Measurements from ENCODE around the gene NEU3.

NEU3 gene, protein sequence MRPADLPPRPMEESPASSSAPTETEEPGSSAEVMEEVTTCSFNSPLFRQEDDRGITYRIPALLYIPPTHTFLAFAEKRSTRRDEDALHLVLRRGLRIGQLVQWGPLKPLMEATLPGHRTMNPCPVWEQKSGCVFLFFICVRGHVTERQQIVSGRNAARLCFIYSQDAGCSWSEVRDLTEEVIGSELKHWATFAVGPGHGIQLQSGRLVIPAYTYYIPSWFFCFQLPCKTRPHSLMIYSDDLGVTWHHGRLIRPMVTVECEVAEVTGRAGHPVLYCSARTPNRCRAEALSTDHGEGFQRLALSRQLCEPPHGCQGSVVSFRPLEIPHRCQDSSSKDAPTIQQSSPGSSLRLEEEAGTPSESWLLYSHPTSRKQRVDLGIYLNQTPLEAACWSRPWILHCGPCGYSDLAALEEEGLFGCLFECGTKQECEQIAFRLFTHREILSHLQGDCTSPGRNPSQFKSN
- 19.0 to 23.4 (median 20.4) reads per million in 3 donors for total RNA-seq

DNA sequence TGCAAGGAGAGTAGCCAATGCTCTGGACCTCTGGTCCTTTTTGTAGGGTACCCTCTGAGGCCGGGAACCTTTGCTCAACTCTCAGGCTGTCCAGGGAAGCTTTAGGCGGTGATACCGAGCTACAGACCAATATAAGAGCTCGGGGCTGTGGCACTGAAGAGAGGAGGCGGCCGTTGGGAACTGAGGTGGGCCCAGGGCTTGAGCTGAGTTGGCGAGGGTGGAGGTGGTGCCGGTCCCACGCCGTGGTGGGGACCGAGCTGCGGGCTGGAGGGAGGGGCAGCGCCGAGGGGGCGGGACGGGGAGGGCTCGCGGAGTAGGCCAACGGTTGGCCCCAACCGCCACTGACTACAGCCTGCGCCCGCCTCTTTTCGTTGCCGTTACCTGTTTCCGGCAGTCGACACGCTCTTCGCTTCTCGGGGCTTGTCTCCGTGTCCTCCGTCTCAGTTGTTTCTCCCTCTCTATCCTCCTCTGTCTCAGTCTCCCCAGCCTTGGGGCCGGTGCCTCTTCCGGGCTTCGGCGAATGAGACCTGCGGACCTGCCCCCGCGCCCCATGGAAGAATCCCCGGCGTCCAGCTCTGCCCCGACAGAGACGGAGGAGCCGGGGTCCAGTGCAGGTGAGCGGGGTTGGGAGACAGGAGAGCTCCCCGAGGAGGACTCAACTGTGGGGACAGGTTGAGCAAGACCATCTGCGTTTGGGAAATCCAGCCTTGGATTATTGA, at the start of gene NEU3:
NEU3 (plus strand) TSS at position 393 of the 719 bp plus-strand sequence; CDS start at position 521, 128 bp downstream.
- Histone ChIP-seq H3K9me3 (ENCODE audit: control insufficient read depth, low read length) (no peaks in the 10 kb centered on the region), H3K27me3 (replicated peaks; ENCODE audit: control insufficient read depth, insufficient read depth, low read length, poor library complexity, severe bottlenecking) (no peaks in the 10 kb centered on the region), H3K36me3 (ENCODE audit: control insufficient read depth, insufficient read depth, low read length) (no peaks in the 10 kb centered on the region), H3K4me1 (ENCODE audit: control insufficient read depth, insufficient read depth, low read length, poor library complexity, severe bottlenecking) (peaks cover 2% of the 10 kb centered on the region), H3K4me3 (ENCODE audit: insufficient read depth, low read depth, low read length, poor library complexity, severe bottlenecking) (peak within 1 kb of the TSS; percentile 75), H3K27ac (ENCODE audit: insufficient read depth, low read length, poor library complexity, severe bottlenecking) (peak within 1 kb of the TSS; percentile 61)
- peak; percentile 62 to 72 (median 69) for DNase-seq

DNA sequence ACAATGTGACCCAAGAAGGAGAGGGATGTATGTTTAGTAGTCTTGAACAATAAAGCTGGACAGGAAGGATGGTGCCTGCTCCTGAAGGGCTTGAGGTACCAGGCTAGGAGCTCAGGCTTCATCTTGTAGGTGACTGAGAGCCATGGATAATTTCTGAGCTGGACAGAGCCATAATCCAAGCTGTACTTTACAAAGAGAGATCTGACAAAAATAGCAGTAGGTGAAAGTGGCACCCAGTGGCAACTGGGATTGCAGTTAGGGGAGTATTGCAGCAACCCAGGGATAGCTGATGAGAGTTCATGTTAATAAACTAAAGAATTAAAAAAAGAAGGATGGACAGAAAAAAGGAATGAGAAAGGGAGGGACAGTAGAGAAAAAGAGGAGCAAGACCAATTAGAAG, 47.2 kb upstream of the NEU3 start:
- no peaks in the 10 kb centered on the region for H3K4me1 ChIP-seq (ENCODE audit: control insufficient read depth, insufficient read depth, low read length, poor library complexity, severe bottlenecking)
- no peak for DNase-seq
- H3K27ac ChIP-seq (ENCODE audit: insufficient read depth, low read length, poor library complexity, severe bottlenecking), result no peak overlapping the region
- no peaks in the 10 kb centered on the region for H3K9me3 ChIP-seq (ENCODE audit: control insufficient read depth, low read length)
- no peak overlapping the region for H3K4me3 ChIP-seq (ENCODE audit: insufficient read depth, low read depth, low read length, poor library complexity, severe bottlenecking)
- no peaks in the 10 kb centered on the region for H3K27me3 ChIP-seq (replicated peaks; ENCODE audit: control insufficient read depth, insufficient read depth, low read length, poor library complexity, severe bottlenecking)
- peaks cover 12% of the 10 kb centered on the region for H3K36me3 ChIP-seq (ENCODE audit: control insufficient read depth, insufficient read depth, low read length)

DNA sequence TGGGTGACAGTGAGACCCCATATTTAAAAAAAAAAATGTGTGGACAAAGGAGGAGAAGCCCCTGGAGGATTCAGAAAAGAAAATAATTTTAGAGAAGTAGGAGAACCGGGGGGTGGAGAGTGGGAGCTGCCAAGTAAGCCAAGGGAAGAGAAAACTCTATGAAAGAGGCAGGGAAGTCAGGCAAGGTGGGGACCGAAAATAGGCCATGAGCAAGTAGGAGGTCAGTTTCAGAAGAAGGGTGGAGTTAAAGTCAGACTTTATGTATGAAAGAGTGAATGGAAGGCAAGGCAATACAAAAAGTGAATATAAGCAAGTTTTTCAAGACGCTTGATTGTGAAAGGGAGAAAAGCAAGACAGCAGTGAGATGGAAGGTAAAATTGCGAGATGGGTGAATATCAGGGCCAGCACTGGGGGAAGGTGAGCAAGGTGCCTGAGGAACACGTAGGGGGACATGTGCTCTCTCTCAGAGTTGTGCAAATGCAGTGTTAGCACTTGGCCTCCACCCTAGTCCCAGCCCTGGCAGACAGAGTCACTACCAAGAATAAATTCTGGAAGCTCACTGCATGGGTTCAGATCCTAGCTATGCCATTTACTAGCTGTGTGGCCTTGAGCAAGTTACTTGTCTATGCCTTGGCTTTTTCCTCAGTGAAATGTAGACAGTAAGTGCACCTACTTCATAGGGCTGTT, 46.5 kb upstream of the NEU3 start:
- Histone ChIP-seq H3K9me3 (ENCODE audit: control insufficient read depth, low read length) (no peaks in the 10 kb centered on the region), H3K4me3 (ENCODE audit: insufficient read depth, low read depth, low read length, poor library complexity, severe bottlenecking) (no peak overlapping the region), H3K27ac (ENCODE audit: insufficient read depth, low read length, poor library complexity, severe bottlenecking) (no peak overlapping the region), H3K27me3 (replicated peaks; ENCODE audit: control insufficient read depth, insufficient read depth, low read length, poor library complexity, severe bottlenecking) (no peaks in the 10 kb centered on the region), H3K4me1 (ENCODE audit: control insufficient read depth, insufficient read depth, low read length, poor library complexity, severe bottlenecking) (no peaks in the 10 kb centered on the region), H3K36me3 (ENCODE audit: control insufficient read depth, insufficient read depth, low read length) (peaks cover 7% of the 10 kb centered on the region)
- DNase-seq, result no peak

DNA sequence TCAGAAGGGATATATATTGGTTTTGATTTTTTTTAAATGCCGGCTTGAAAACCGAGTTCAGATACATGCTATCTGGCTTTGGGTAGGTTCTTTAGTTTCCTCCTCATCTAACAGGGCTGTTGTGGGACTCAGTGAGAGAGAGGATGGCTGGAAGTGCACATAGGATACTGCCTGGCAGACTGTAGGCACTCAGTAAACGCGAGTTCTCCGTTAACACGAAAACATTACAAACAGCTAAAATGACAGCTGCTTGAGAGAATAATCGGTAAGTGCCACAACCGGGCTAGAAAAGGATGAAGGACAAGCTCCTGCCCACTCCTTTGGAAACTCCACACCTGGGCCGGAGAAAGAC, 40.2 kb upstream of the NEU3 start:
- peaks cover 16% of the 10 kb centered on the region for H3K4me1 ChIP-seq (ENCODE audit: control insufficient read depth, insufficient read depth, low read length, poor library complexity, severe bottlenecking)
- DNase-seq, result no peak
- no peaks in the 10 kb centered on the region for H3K27me3 ChIP-seq (replicated peaks; ENCODE audit: control insufficient read depth, insufficient read depth, low read length, poor library complexity, severe bottlenecking)
- H3K4me3 ChIP-seq (ENCODE audit: insufficient read depth, low read depth, low read length, poor library complexity, severe bottlenecking), result peak overlapping the region; percentile 59
- no peaks in the 10 kb centered on the region for H3K36me3 ChIP-seq (ENCODE audit: control insufficient read depth, insufficient read depth, low read length)
- H3K27ac ChIP-seq (ENCODE audit: insufficient read depth, low read length, poor library complexity, severe bottlenecking), result peak overlapping the region; percentile 74
- H3K9me3 ChIP-seq (ENCODE audit: control insufficient read depth, low read length), result no peaks in the 10 kb centered on the region

DNA sequence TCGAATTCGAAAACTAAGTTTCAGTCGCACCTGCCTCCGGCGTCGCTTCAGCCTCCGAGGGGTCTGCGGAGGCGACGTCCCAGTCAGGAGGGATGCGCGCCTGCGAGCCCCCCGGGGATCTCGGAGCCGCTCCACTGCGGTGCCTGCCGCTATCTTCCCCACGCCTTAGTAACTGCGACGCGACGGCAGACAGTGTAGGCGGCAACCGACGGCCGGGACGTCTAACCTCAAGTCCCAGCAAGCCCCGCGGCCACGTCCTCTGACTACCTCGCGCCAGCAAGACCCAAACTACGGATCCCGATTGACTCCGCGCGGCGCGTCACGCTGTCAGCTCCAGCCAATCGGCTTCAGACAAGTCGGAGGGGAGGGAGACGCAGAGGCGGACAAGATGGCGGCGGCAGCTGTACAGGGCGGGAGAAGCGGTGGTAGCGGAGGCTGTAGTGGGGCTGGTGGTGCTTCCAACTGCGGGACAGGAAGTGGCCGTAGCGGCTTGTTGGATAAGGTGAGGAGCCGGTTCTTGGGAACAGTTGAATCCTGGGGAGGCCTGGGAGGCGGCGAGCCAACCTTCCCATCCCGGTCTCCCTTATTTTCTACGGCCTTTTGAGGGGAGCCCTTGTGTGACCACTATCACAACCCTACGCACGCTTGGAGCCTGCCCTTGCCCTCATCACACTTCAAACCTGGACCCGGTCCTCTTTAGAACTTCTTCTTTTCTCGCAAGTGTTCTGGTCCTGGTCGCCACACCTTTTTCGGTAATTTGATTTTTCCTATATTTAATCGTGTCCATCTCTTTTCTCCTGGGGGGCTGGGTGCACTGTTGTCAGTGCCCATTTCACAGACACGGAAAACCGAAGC, 39.6 kb upstream of the NEU3 start, which contains the start of the genes SPCS2 and XRRA1:
SPCS2 (plus strand) TSS at position 369 of the 855 bp plus-strand sequence; CDS start at position 389, 20 bp downstream.
XRRA1 (minus strand) TSS at position 194 of the 855 bp plus-strand sequence. CDS start 8,213 bp downstream, outside the sequence.
- Histone ChIP-seq H3K4me1 (ENCODE audit: control insufficient read depth, insufficient read depth, low read length, poor library complexity, severe bottlenecking) (peaks cover 16% of the 10 kb centered on the region), H3K27me3 (replicated peaks; ENCODE audit: control insufficient read depth, insufficient read depth, low read length, poor library complexity, severe bottlenecking) (no peaks in the 10 kb centered on the region), H3K36me3 (ENCODE audit: control insufficient read depth, insufficient read depth, low read length) (no peaks in the 10 kb centered on the region), H3K27ac (ENCODE audit: insufficient read depth, low read length, poor library complexity, severe bottlenecking) (peak within 1 kb of the TSS; percentile 74), H3K9me3 (ENCODE audit: control insufficient read depth, low read length) (no peaks in the 10 kb centered on the region), H3K4me3 (ENCODE audit: insufficient read depth, low read depth, low read length, poor library complexity, severe bottlenecking) (peak within 1 kb of the TSS; percentile 59)
- DNase-seq, result peak; percentile 95 to 97 (median 97)

DNA sequence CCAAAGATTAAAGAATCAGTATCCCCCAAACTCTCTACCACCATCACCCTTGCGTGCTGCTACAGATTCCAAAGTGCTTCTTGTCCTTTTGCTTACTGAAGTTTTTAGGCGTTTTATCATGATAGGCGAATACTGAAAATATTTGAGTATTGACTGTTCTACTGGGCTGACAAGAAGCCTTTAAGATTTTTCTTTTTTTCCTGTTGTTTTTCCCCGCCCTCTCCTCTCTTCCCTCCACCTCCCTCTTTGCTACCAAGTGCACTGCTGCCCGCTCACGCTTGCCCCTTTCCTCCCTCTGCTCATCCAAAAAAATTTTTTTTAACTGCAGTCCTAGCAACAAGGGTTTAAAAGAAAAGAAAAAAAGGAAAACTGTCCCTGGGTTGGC, 39.0 kb upstream of the NEU3 start:
- no peaks in the 10 kb centered on the region for H3K36me3 ChIP-seq (ENCODE audit: control insufficient read depth, insufficient read depth, low read length)
- no peaks in the 10 kb centered on the region for H3K27me3 ChIP-seq (replicated peaks; ENCODE audit: control insufficient read depth, insufficient read depth, low read length, poor library complexity, severe bottlenecking)
- peak overlapping the region; percentile 59 for H3K4me3 ChIP-seq (ENCODE audit: insufficient read depth, low read depth, low read length, poor library complexity, severe bottlenecking)
- H3K9me3 ChIP-seq (ENCODE audit: control insufficient read depth, low read length), result no peaks in the 10 kb centered on the region
- DNase-seq, result no peak
- peak overlapping the region; percentile 74 for H3K27ac ChIP-seq (ENCODE audit: insufficient read depth, low read length, poor library complexity, severe bottlenecking)
- peaks cover 16% of the 10 kb centered on the region for H3K4me1 ChIP-seq (ENCODE audit: control insufficient read depth, insufficient read depth, low read length, poor library complexity, severe bottlenecking)

DNA sequence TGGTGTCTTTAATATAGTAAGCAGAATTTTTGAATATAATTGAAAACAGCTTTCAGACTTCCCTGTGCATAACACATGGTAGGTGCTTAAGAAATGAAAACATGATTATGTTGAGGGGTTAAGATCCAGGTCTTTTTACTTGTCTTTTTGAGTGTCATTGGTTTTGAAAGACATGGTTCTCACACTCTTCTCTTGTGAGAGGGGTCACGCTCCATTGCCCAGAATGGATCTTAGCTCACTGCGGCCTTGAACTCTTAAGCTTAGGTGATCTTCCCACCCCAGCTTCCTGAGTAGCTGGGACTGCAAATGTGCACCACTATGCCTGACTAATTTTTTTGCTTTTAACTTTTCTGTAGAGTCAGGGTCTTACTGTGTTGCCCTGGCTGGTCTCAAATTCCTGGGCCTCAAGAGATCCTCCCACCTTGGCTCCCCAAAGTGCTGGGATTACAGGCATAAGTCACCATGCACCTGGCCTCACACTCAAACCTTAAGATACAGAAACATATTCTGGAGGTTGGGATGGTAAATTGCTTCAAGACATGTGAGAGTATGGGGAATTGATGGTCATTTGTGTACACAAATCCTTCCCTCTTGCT, 38.3 kb upstream of the NEU3 start:
- H3K4me1 ChIP-seq (ENCODE audit: control insufficient read depth, insufficient read depth, low read length, poor library complexity, severe bottlenecking), result peaks cover 16% of the 10 kb centered on the region
- DNase-seq, result no peak
- H3K27ac ChIP-seq (ENCODE audit: insufficient read depth, low read length, poor library complexity, severe bottlenecking), result no peak overlapping the region
- H3K36me3 ChIP-seq (ENCODE audit: control insufficient read depth, insufficient read depth, low read length), result no peaks in the 10 kb centered on the region
- peak overlapping the region; percentile 59 for H3K4me3 ChIP-seq (ENCODE audit: insufficient read depth, low read depth, low read length, poor library complexity, severe bottlenecking)
- H3K9me3 ChIP-seq (ENCODE audit: control insufficient read depth, low read length), result no peaks in the 10 kb centered on the region
- H3K27me3 ChIP-seq (replicated peaks; ENCODE audit: control insufficient read depth, insufficient read depth, low read length, poor library complexity, severe bottlenecking), result no peaks in the 10 kb centered on the region

DNA sequence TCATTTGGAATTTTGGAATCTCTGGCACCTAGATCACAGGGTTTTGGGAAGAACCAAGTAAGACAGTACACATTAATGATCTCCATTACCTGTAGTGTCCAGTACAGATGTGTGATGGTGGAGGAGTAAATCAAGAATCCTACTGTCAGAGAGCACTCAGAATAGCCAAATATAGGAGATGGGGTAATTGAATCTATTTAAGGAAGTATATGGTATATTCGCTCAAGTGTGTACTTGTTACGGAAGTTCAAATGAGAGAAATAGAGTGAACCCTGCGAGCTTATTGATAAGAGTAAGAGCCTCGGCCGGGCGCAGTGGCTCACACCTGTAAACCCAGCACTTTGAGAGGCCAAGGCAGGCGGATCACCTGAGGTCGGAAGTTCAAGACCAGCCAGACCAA, 37.5 kb upstream of the NEU3 start:
- Histone ChIP-seq H3K36me3 (ENCODE audit: control insufficient read depth, insufficient read depth, low read length) (no peaks in the 10 kb centered on the region), H3K27ac (ENCODE audit: insufficient read depth, low read length, poor library complexity, severe bottlenecking) (no peak overlapping the region), H3K27me3 (replicated peaks; ENCODE audit: control insufficient read depth, insufficient read depth, low read length, poor library complexity, severe bottlenecking) (no peaks in the 10 kb centered on the region), H3K9me3 (ENCODE audit: control insufficient read depth, low read length) (no peaks in the 10 kb centered on the region), H3K4me1 (ENCODE audit: control insufficient read depth, insufficient read depth, low read length, poor library complexity, severe bottlenecking) (peaks cover 16% of the 10 kb centered on the region), H3K4me3 (ENCODE audit: insufficient read depth, low read depth, low read length, poor library complexity, severe bottlenecking) (no peak overlapping the region)
- no peak for DNase-seq

DNA sequence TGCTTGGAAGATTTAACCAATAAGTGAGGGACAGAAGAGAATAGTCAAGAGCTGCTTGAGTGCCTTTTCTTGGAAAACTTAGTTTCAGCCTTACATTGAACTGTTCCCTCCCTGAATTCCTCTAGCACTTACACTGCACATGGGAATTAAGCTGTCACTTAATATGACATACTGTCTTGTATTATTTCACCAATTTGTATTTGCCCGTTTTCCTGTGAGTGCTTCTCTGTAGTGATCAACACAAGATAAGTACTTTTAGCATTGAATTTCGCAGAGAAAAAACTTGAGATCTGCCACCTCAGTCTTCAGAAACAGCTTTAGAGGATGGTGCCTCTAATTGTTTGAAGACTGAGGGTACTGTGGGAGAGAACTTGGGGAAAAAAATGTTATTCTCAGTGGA, 36.0 kb upstream of the NEU3 start:
- Histone ChIP-seq H3K4me1 (ENCODE audit: control insufficient read depth, insufficient read depth, low read length, poor library complexity, severe bottlenecking) (peaks cover 16% of the 10 kb centered on the region), H3K36me3 (ENCODE audit: control insufficient read depth, insufficient read depth, low read length) (no peaks in the 10 kb centered on the region), H3K4me3 (ENCODE audit: insufficient read depth, low read depth, low read length, poor library complexity, severe bottlenecking) (no peak overlapping the region), H3K27ac (ENCODE audit: insufficient read depth, low read length, poor library complexity, severe bottlenecking) (no peak overlapping the region), H3K27me3 (replicated peaks; ENCODE audit: control insufficient read depth, insufficient read depth, low read length, poor library complexity, severe bottlenecking) (no peaks in the 10 kb centered on the region), H3K9me3 (ENCODE audit: control insufficient read depth, low read length) (no peaks in the 10 kb centered on the region)
- no peak for DNase-seq
